ENCODE data around the gene PTGER1. TPM values are rescaled to one million over a fixed set of nuclear protein-coding genes. Genes with fewer than 3 reads are reported as not detected.
A peak's percentile ranks its signal among the peaks of the same experiment; 100 is the strongest.

PTGER1 gene, protein sequence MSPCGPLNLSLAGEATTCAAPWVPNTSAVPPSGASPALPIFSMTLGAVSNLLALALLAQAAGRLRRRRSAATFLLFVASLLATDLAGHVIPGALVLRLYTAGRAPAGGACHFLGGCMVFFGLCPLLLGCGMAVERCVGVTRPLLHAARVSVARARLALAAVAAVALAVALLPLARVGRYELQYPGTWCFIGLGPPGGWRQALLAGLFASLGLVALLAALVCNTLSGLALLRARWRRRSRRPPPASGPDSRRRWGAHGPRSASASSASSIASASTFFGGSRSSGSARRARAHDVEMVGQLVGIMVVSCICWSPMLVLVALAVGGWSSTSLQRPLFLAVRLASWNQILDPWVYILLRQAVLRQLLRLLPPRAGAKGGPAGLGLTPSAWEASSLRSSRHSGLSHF
- 0.24 TPM in 1 of 2 replicates, not detected in the other for total RNA-seq (2014; rRNA removed; shearing (Covaris generic); ENCODE audit: low replicate concordance)

DNA sequence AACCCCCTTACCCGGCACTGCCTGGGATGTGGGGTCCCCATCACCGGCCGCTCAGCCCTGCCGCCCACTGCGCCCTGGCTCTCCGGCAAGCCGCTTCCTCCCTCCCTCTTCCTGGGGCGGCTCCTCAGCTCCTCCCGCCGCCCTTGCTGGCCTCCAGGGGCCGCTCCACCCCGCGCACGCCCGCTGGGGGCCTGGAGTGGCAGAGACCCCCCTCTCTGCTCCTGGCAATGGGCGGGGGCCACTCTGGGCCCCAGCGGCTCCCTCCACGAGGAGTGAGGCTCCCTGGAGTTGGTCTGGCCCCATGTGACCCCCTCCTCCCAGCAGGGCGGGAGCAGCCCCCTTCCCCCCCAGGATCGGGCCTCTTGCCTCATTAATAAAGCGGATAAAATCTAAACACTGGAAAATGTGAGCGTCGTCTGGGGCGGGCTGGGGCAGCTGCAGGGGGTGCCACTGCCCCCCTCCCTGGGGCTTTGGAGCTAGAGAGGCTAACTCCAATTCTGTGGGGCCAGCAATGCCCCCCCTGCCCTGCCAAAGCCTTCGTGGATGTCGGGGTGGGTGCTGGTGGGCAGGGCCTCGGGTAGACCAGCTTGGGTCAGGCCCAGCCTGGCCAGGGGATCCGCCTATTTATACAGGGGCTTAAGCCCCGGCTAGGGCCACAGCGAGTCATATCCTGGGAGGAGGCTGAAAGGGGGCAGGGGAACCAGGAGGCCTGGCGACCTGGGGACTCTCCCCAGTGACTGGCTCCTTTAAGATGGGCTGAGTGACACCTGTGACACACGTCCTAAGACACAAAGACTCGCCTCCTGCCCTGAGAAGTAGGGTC, at the start of gene PTGER1:
PTGER1 (minus strand) TSS at position 104 of the 823 bp plus-strand sequence. CDS start 1,034 bp downstream, outside the sequence.
- in situ Hi-C loops (cut with HindIII; ENCODE audit: low pct_unique_long_range_greater_than_20kb, low sequenced_read_pairs), result no loop called here
- DNase-seq (ENCODE audit: low read depth), result peak; percentile 52

DNA sequence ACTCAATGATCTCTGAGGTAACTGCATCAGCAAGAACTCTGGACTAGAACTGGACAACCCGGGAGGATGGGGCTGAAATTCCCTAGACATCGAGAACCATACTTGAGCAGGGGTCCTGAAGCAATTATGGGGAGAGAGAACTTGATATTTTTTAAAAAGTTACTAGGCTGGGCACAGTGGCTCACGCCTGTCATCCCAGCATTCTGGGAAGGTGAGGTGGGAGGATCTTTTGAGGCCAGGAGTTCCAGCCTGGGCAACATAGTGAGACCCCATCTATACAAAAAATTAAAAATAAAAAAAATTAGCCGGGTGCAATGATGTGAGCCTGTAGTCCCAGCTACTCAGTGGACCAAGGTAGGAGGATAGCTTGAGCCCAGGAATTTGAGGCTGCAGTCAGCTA, 45.4 kb upstream of the PTGER1 start:
- in situ Hi-C loops (cut with HindIII; ENCODE audit: low pct_unique_long_range_greater_than_20kb, low sequenced_read_pairs), result no loop called here
- DNase-seq (ENCODE audit: low read depth), result no peak

DNA sequence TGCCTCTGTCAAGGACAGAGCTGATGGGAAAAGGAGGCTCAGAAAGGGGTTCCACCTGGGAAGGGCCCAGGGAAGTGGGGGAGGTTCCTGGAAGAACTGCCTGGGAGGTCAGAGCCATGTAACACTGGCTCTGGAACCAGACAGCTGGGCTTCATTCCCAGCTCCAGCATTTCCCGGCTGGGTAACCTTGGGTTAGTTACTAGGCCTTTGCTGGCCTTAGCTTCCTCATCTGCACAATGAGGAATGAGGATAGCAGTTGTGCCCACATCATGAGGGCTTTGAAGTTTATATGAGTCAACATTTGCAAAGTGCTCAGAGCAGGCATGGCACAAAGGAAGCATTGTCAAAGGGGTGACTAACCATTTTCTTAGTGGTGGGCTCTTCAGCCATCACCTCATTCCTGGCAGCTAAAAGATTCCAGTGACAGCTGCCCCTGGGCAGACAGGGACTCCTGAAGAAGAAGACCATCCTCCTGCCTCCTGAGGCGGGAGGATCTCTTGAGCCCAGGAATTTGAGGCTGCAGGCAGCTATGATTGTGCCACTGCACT, 44.8 kb upstream of the PTGER1 start:
- DNase-seq (ENCODE audit: low read depth), result peak; percentile 89
- in situ Hi-C loops (cut with HindIII; ENCODE audit: low pct_unique_long_range_greater_than_20kb, low sequenced_read_pairs), result no loop called here

DNA sequence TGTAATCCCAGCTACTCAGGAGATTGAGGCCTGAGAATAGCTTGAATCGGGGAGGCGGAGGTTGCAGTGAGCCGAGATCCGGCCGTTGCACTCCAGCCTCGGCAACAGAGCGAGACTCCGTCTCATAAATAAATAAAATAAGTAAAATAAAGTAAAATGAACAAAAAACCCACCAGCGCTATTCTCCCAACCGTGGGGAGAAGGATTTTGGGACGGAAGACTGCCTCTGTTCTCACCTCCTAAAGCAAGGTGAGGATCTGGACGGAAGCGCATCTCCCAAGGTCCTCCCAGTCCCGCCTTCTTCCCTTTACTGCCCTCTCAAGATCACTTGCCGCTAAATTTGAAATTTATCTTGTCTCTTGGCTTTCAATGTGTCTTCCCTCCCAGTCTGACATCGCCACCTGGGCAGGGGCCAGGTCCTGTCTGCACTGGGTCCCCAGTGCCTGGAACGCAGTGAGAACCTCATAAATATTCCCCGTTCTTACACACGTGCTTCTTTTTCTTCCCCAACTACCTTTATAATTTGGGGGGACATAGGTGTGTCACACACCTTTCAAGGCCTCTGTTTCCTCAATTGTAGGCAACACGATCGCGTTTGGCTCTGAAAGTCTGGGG, 44.2 kb upstream of the PTGER1 start:
- no peak for DNase-seq (ENCODE audit: low read depth)
- in situ Hi-C loops (cut with HindIII; ENCODE audit: low pct_unique_long_range_greater_than_20kb, low sequenced_read_pairs), result no loop called here

DNA sequence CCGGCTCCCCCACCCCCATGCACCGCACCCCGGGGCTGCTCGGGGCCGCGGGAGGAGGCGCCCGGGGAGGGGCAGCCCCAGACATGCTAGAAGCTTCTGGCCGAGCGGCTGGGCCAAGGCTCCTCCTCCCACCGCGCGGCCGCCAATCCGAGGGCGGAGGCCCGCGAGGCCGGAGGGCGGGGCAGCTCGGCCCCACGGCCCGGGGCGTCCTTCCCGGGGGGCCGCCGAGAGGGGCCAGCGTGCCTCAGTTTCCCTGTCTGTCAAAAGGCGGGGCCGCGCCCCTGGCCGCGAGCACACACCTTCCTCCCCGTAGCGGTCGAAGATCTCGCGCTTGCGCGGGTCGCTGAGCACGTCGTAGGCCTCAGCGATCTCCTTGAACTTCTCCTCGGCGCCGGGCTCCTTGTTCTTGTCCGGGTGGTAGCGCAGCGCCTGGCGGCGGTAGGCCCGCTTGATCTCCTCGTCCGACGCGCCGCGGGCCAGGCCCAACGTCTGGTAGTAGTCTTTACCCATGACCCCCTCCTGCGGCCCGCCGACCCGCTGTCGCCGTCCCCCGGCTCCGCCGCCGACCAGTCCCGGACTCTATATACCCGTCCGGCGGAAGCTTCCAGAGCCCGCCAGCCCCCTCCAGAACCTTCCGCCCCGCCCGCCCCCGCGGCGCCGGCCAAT, 42.8 kb upstream of the PTGER1 start, which contains the start of gene DNAJB1:
DNAJB1 (minus strand) TSS at position 558 of the 666 bp plus-strand sequence; CDS start at position 510, 48 bp downstream.
- peak; percentile 81 for DNase-seq (ENCODE audit: low read depth)
- in situ Hi-C loops (cut with HindIII; ENCODE audit: low pct_unique_long_range_greater_than_20kb, low sequenced_read_pairs), result no loop called here

DNA sequence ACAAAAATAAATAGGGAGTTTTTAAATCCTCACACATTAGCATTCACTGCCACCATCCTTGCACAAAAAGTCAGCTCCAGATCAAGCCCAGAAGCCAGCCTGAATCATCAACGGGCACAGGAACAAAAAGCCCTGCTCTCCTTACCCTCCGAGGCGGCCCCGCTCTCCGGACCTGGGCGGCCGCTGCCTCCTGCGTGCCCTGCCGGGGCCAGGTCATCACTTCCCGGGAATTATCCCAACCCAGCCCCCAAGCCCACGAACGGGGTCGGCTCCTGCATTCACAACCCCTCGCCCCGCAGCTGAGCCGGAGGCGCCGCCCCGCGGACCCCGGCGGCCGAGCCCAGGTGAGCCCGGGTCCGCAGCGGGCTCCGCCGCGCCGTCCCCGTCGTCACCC, 42.3 kb upstream of the PTGER1 start:
- DNase-seq (ENCODE audit: low read depth), result no peak
- in situ Hi-C loops (cut with HindIII; ENCODE audit: low pct_unique_long_range_greater_than_20kb, low sequenced_read_pairs), result no loop called here

DNA sequence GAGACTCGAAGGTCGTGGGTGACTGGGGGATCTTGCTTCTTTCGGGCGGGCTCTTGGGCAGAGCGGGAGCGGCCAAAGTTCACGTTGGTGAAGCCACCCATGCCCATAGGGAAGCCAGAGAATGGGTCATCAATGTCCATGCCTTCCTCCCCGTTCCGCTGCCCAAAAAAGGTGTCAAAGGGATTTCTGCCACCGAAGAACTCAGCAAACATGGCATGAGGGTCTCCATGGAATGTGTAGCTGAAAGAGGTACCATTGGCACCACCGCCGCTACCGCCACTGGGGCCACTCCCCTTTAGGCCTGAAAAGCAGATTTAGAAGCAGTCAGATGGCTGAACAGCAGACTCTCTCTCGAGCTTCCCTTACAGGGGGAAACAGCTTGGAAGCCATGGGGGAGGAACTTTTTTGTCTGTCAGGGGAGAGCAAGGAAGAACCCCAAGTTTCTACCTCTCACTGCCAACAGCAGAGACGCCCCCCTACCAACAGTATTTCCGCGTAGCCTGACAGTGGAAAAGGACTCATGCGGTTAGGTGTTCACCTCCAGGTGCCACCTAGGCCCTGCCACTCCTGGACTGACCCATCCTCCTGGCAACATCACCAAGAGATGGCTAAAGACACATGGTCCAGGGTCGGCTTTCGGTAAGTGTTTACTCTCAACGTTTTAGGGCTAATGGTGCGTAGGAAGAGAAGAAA, 41.7 kb upstream of the PTGER1 start:
- in situ Hi-C loops (cut with HindIII; ENCODE audit: low pct_unique_long_range_greater_than_20kb, low sequenced_read_pairs), result no loop called here
- DNase-seq (ENCODE audit: low read depth), result no peak

DNA sequence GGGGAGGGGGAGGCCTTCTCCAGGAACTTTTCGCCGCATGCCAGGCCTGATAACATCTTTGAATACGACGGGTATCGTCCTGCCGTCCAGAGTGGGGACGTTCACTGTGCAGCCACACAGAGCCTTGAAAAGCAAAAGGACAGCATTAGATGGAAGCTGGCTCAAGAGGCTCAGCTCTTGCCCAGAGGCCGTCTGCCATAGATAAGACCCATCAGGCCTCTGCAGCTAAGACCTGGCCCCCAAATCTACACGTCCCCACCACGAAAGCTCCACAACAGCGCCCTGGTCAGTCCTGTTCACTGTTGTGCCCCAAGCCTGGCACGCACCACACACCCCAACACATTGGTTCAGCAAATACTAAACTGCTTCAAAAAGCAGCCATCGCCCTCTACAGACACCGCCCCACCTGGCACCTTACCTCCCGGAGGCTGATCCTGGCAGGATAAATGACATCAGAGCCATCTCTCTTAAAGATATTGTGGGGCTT, 40.9 kb upstream of the PTGER1 start:
- DNase-seq (ENCODE audit: low read depth), result no peak
- in situ Hi-C loops (cut with HindIII; ENCODE audit: low pct_unique_long_range_greater_than_20kb, low sequenced_read_pairs), result no loop called here

DNA sequence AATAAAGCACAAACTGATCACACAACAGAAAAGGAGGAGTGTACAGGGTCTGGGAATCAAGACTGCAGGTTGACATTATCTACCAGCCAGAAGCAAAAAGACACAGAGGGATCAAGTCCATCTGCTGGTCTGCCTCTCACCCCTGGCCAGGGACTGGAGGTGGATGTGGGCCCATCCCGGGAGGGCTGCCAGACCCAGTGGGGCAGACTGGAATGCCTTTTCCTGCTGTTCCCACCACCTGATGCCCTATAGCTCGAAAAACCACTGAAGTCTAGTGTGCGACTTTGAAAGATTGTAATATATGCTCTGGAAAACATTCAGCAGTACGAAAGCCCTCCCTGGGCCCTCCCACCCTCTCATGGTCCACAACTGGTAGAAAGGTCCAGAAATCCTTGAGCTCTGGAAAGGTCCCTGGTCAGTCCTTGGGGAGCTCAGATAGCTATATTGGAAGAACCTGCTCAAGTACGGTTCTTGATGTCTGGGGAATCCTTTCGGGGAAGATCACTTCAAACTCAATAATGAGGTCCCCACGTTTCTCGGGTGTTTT, 40.4 kb upstream of the PTGER1 start:
- DNase-seq (ENCODE audit: low read depth), result no peak
- in situ Hi-C loops (cut with HindIII; ENCODE audit: low pct_unique_long_range_greater_than_20kb, low sequenced_read_pairs), result no loop called here

DNA sequence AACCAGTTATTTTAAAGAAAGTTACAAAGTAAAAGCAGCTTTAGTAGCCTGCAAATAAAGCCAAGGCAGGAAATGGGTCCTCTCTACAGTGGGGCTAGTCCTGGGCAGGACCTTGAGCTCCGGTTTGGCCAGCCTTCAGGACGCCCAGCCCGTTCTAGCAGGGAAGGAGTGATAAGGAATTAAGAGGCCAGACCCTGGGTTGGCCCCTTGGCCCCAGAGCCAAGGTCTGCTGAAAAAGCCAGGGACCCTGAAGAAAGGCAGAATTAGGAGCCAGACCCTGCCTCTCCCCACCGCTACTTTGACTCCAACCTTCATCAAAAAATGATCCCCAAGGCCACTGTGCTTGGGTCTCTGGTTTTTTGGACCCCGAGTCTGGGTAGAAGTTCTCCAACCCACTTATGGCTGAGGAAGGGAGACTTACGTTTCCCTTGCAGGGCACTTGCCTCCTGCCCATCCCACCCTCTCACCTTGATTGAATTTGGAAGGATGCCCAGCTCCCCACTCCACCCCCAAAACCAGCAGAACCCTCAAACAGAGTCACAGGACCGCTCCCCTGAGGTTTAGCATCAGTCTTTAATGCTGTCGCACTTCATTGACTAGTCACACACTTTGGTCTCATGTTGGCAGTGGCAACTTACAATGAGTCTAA, 39.2 kb upstream of the PTGER1 start:
- in situ Hi-C loops (cut with HindIII; ENCODE audit: low pct_unique_long_range_greater_than_20kb, low sequenced_read_pairs), result no loop called here
- DNase-seq (ENCODE audit: low read depth), result no peak

DNA sequence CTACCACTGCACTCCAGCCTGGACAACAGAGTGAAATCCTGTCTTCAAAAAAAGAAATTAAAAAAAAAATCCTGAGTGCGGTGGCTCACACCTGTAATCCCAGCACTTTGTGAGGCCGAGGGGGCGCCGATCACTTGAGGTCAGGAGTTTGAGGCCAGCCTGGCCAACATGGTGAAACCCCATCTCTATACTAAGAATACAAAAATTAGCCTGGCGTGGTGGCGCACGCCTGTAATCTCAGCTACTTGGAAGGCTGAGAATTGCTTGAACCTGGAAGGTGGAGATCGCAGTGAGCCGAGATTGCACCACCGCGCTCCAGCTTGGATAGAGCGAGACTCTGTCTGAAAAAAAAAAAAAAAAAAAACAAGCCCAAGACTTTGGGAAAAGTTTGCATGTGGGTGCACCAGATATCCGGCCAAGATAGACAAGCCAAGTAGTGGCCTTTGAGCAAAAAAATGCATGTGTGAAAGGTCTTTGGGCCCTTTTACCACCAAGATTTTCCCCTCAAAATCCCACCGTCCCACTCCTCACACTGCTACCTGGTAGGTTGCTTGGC, 37.3 kb upstream of the PTGER1 start:
- DNase-seq (ENCODE audit: low read depth), result no peak
- in situ Hi-C loops (cut with HindIII; ENCODE audit: low pct_unique_long_range_greater_than_20kb, low sequenced_read_pairs), result no loop called here

DNA sequence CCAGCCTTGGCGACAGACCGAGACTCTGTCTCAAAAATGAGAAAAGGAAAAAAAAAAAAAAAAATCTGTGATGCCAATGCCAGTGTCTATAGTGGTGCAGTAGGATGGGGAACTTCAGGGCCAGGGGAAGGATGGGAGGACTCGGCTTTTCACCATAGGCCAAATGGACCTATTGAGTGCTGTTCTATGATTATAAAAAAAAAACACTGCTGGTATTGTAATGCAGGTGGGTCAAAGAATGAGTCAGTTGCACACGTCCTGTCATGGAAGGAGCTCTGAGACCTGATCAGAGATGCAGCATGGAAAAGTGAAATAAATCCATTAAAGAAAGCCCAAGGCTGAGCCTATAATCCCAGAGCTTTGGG, 36.1 kb upstream of the PTGER1 start:
- DNase-seq (ENCODE audit: low read depth), result no peak
- in situ Hi-C loops (cut with HindIII; ENCODE audit: low pct_unique_long_range_greater_than_20kb, low sequenced_read_pairs), result no loop called here

DNA sequence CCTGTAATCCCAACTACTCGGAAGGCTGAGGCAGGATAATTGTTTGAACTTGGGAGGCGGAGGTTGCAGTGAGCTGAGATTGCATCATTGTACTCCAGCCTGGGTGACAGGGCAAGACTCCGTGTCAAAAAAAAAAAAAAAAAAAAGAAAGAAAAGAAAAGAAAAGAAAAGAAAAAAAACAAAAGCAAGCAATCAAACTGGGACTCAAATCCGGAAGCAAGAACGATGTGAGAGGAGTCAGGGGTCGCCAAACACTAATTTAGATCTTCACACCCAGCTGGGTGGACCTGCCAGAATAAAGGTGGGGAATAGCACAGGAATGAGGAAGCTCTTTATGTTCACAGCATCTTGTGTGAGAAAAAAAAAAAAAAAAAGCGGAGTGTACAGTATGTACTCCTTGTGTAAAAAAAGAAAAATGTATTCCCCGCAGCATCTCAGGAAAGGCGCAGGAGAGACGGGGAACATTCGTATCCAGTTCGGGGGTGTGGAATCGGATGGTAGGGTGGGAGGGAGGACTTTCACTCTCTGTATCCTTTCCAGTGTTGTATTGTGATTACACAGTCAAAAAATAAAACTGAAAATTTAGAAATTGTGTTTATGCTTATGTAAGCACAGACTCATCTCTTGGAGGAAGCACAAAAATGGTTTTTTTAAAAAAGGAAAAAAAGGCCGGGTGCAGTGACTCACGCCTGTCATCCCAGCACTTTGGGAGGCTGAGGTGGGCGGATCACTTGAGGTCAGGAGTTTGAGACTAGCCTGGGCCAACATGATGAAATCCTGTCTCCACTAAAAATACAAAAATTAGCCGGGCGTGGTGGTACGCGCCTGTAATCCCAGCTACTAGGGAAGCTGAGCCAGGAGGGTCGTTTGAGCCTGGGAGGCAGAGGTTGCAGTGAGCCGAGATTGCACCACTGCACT, 35.4 kb upstream of the PTGER1 start:
- peak; percentile 80 for DNase-seq (ENCODE audit: low read depth)
- in situ Hi-C loops (cut with HindIII; ENCODE audit: low pct_unique_long_range_greater_than_20kb, low sequenced_read_pairs), result no loop called here

DNA sequence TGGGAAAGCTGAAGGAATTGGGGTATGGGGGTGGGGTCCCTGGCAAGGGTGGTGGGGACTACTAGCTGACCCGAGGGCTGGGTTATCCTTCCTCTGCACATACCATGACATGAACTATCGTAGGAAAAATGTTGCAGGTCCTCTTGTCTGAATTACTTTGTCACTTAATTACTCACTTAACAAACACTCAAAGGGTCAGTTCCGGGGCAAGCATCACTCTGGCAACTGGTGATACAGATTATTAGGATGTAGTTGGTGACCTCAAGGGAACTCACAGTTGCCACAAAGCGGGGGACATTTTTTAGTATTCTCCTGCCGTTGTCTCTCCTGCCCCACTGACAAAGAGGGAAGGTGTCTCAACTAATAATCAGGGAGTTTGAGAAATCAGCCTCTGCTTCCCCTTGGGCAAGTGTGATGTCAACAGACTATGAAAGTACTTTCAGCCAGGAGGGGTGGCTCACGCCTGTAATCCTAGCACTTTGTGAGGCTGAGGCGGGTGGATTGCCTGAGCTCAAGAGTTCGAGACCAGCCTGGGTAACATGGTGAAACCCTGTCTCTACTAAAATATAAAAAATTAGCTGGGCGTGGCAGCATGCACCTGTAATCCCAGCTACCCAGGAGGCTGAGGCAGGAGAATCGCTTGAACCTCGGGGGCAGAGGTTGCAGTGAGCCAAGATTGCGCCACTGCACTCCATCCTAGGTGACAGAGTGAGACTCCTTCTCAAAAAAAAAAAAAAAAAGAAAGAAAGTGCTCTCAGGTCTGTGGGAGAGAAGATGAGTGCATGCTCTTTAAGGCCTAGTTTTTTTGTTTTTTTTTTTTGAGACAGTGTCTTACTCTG, 32.8 kb upstream of the PTGER1 start:
- peak; percentile 87 for DNase-seq (ENCODE audit: low read depth)
- in situ Hi-C loops (cut with HindIII; ENCODE audit: low pct_unique_long_range_greater_than_20kb, low sequenced_read_pairs), result no loop called here

Data from Caki2 (cell line).